ENCODE measurements around the gene RNLS.

The RNLS gene

DNA sequence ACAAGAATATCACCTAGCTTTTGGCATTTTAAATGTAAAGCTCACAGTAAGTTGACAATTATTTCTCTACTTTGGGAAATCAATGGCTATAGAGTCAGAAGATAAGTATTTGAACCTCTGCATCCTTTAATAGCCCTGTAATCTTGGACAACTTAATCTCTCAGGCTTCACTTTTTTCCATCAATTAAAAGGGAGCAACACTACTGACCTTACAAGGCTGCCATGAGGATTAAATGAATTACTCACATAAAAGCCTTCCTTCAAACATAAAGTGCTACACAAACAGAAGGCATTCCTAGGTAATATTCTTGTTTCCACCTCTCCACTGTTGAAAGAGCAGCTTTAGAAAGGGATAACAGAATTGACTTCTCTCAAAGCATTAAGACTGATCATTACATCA, 266.0 kb downstream of the RNLS start:
- H3K4me3 ChIP-seq (ENCODE audit: low read depth, low read length): no peak overlapping the region
- DNase-seq (ENCODE audit: low read depth): no peak
- TF ChIP-seq, protein P1, sequence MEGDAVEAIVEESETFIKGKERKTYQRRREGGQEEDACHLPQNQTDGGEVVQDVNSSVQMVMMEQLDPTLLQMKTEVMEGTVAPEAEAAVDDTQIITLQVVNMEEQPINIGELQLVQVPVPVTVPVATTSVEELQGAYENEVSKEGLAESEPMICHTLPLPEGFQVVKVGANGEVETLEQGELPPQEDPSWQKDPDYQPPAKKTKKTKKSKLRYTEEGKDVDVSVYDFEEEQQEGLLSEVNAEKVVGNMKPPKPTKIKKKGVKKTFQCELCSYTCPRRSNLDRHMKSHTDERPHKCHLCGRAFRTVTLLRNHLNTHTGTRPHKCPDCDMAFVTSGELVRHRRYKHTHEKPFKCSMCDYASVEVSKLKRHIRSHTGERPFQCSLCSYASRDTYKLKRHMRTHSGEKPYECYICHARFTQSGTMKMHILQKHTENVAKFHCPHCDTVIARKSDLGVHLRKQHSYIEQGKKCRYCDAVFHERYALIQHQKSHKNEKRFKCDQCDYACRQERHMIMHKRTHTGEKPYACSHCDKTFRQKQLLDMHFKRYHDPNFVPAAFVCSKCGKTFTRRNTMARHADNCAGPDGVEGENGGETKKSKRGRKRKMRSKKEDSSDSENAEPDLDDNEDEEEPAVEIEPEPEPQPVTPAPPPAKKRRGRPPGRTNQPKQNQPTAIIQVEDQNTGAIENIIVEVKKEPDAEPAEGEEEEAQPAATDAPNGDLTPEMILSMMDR (IDR thresholded peaks at IDR 0.05; ENCODE audit: control insufficient read depth, extremely low read depth, insufficient read depth): no peak

DNA sequence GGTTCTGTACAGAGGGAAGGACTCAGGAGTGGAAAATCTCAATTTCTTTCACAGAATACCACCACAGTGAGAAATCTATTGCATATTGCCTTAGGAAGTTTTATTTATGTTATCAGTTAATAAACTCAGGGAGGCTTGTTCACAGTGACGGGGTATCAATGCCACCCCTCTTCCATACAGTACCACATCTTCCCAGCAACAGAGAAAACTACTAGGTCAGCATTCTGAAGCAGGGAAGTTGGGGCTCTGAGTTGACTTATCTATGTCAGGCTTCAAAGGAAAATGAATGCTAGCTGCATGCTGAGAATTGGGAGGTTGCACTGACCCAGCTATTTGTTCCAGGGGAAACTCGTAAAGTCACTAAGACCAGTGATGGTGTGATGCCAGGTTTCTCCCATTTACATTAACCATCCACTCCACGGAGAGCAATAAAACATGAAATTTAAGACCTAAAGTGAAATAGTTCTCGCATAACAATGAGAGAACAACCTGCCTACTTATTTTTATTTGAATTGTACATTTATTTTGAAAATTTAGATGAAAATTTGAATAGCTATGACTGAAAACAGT, 266.7 kb downstream of the RNLS start:
- no peak for DNase-seq (ENCODE audit: low read depth)
- TF ChIP-seq, protein P1 (IDR thresholded peaks at IDR 0.05; ENCODE audit: control insufficient read depth, extremely low read depth, insufficient read depth): no peak
- H3K4me3 ChIP-seq (ENCODE audit: low read depth, low read length): no peak overlapping the region

DNA sequence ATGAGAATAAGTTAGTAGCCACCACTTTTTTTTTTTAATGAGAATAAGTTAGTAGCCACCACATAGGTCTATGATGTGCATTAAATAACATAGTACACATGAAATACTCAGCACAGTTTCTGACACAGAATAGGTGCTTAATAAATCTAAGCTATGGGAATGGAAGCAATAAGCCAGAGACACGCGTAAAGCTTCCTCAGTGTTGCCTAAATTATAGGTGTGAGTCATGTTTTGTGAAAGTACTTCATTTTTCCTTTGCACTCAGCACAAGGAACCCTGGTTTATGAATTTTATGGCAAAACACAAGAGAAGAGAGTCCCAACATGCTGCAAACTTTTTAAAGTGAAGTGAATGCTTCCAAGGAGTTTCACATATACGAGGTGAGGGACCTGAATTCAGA, 267.4 kb downstream of the RNLS start:
- DNase-seq (ENCODE audit: low read depth): no peak
- H3K4me3 ChIP-seq (ENCODE audit: low read depth, low read length): no peak overlapping the region
- TF ChIP-seq, protein P1 (IDR thresholded peaks at IDR 0.05; ENCODE audit: control insufficient read depth, extremely low read depth, insufficient read depth): no peak

DNA sequence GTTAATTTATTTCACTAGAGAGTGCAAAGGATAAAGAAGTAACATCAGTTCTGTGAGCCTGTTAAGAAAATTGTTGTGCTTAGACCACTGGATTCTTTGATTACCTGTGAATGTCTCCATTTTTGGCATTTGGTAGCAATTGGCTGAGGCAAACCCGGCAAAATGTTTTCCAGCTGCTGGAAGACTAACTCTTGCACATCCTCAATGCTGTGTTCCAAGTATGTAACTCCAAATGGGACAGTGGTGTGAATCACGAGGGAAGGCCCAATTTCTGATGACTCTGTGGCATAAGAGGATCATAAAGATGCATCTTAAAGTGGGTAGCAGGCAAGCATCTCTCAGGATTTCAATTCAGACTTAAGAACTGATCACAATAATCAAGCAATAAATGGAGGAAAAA, 268.8 kb downstream of the RNLS start:
- TF ChIP-seq, protein P1 (IDR thresholded peaks at IDR 0.05; ENCODE audit: control insufficient read depth, extremely low read depth, insufficient read depth): no peak
- H3K4me3 ChIP-seq (ENCODE audit: low read depth, low read length): no peak overlapping the region
- no peak for DNase-seq (ENCODE audit: low read depth)

DNA sequence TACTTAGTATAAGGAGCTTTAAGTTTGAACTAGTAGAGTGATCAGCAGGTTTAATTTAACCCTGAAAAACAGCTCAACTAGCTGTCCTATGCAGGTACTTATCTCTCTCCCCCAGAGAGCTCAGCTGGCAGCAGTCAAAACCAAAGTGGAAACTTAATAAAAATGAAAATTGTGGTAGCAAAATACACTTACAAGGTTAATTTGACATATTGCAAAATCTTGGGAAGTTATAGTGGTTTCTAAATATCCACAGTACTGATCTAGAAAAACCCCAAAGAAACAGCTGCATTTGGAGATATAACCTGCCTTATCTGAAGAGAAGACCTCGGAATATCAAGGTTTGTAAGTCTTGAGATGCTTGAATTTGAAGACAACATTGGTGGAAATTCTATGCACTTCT, 269.2 kb downstream of the RNLS start:
- no peak overlapping the region for H3K4me3 ChIP-seq (ENCODE audit: low read depth, low read length)
- TF ChIP-seq, protein P1 (IDR thresholded peaks at IDR 0.05; ENCODE audit: control insufficient read depth, extremely low read depth, insufficient read depth): no peak
- no peak for DNase-seq (ENCODE audit: low read depth)

DNA sequence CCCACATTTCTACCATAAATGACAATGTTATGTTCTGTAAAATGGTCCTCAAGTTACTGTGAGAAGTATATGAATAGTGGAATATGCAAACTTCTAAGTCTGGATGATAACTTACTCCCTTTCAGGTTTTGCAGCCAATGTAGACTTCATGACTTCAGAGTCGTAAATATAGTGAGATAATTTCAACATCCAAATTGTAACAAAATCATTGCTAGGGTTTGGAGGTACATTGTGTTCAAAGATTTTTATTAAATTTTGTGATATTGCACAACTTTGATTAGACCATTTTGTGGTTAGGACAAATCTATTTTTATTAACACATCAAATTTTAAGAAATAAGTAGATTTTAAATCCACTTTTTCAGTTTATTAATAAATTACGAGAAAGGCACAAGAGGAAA, 270.3 kb downstream of the RNLS start:
- TF ChIP-seq, protein P1 (IDR thresholded peaks at IDR 0.05; ENCODE audit: control insufficient read depth, extremely low read depth, insufficient read depth): no peak
- no peak for DNase-seq (ENCODE audit: low read depth)
- H3K4me3 ChIP-seq (ENCODE audit: low read depth, low read length): no peak overlapping the region

DNA sequence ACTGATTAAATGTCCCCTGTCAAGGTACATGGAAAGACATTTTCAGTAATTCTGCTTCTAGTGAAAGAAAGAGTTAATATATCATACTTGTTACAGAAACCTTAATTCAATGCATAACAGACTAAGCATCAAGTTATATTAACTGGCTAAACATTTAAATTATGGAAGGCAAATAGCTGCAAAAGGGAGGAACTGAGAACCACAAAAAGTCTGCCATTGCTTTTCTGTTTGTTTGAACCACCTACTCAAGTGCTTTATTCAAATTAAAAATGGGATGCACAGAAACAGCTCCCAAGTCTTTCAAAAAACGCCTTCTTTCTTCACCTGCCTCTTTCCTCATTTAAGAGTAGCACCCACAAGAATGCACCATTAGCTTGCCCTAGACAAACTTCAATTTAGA, 271.9 kb downstream of the RNLS start:
- no peak for DNase-seq (ENCODE audit: low read depth)
- TF ChIP-seq, protein P1 (IDR thresholded peaks at IDR 0.05; ENCODE audit: control insufficient read depth, extremely low read depth, insufficient read depth): no peak
- H3K4me3 ChIP-seq (ENCODE audit: low read depth, low read length): no peak overlapping the region
